Tibial nerve (tissue), 4 donors: Measurements from ENCODE around the gene SPOPL.

Experiments
- EP300 ChIP-seq, 2 donors: sonication (generic); formaldehyde crosslinking; IDR thresholded peaks; one replicate each; pipeline ENCODE4 v1.6.1; 2017; ENCODE audit warnings: antibody characterized with exemption in 2 of 2, mild to moderate bottlenecking in 1 of 2
- POLR2A ChIP-seq, 2 donors: fragments of 450-650 bp; IDR thresholded peaks; one replicate each; pipeline ENCODE4 v1.6.1; 2017; ENCODE audit warnings: antibody characterized with exemption in 2 of 2, mild to moderate bottlenecking in 2 of 2, moderate library complexity in 2 of 2
- TF ChIP-seq, protein P1 (sequence below), 5 experiments: fragments of 200-600 bp in 3 of 5; fragments of 450-650 bp in 2 of 5; sonication (generic) in 3 of 5; IDR thresholded peaks; one replicate each; pipeline ENCODE4 v1.5.1; 2016 to 2019; ENCODE audit warnings: antibody characterized with exemption in 5 of 5, mild to moderate bottlenecking in 3 of 5, moderate library complexity in 2 of 5

DNA sequence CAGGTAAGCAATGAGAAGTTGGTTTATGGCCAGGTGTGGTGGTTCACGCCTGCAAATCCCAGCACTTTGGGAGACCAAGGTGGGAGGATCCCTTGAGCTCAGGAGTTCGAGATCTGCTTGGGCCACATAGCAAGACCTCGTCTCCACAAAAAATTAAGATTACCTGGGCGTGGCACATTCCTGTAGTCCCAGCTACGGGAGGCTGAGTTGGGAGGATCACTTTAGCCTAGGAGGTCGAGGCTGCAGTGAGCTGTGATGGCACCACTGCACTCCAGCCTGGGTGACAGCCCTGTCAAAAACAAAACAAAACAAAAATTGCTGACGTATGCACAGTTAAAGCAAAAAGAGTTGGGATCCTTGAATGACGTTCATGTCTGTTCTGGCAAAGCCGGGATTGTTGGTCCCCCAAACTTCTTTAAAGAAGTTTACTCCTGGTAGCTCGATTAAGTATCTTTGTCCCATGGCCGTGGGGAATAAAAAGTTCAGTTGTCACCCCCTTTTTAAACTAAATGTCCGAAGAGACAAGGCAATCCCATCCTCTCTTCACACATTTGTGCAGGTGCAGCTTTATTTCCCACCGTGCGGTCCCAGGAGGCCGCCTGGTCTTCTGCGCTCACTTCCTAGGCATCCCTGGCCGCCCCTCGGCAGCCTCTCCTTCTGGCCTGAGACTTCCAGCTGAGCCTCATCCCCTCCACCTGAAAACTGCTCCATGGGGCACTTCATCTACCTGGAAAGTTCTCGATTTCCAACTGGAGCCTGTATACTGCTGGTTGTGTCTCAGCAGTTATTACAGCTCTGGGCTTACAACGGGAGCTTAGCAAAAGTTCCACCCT is 762 bp upstream of the SPOPL start:
- TF ChIP-seq EP300 (IDR thresholded peaks at IDR 0.05) (no peak), POLR2A (IDR thresholded peaks at IDR 0.05) (no peak)
- TF ChIP-seq, protein P1, sequence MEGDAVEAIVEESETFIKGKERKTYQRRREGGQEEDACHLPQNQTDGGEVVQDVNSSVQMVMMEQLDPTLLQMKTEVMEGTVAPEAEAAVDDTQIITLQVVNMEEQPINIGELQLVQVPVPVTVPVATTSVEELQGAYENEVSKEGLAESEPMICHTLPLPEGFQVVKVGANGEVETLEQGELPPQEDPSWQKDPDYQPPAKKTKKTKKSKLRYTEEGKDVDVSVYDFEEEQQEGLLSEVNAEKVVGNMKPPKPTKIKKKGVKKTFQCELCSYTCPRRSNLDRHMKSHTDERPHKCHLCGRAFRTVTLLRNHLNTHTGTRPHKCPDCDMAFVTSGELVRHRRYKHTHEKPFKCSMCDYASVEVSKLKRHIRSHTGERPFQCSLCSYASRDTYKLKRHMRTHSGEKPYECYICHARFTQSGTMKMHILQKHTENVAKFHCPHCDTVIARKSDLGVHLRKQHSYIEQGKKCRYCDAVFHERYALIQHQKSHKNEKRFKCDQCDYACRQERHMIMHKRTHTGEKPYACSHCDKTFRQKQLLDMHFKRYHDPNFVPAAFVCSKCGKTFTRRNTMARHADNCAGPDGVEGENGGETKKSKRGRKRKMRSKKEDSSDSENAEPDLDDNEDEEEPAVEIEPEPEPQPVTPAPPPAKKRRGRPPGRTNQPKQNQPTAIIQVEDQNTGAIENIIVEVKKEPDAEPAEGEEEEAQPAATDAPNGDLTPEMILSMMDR (IDR thresholded peaks at IDR 0.05), result peak in 1 of 5 experiments; percentile 7
